RKO (cell line): ENCODE results near the gene PAX2.
"Not testable (repeated sequence)": the region's sequence is repeated elsewhere in the genome, so short reads cannot be mapped to it uniquely, and the experiment has no call there.

Experiments used
- DNase-seq: peaks from one replicate; pipeline ENCODE4 v3.0.0-alpha.2; 2016; ENCODE audit warnings: low spot score

PAX2 gene

DNA sequence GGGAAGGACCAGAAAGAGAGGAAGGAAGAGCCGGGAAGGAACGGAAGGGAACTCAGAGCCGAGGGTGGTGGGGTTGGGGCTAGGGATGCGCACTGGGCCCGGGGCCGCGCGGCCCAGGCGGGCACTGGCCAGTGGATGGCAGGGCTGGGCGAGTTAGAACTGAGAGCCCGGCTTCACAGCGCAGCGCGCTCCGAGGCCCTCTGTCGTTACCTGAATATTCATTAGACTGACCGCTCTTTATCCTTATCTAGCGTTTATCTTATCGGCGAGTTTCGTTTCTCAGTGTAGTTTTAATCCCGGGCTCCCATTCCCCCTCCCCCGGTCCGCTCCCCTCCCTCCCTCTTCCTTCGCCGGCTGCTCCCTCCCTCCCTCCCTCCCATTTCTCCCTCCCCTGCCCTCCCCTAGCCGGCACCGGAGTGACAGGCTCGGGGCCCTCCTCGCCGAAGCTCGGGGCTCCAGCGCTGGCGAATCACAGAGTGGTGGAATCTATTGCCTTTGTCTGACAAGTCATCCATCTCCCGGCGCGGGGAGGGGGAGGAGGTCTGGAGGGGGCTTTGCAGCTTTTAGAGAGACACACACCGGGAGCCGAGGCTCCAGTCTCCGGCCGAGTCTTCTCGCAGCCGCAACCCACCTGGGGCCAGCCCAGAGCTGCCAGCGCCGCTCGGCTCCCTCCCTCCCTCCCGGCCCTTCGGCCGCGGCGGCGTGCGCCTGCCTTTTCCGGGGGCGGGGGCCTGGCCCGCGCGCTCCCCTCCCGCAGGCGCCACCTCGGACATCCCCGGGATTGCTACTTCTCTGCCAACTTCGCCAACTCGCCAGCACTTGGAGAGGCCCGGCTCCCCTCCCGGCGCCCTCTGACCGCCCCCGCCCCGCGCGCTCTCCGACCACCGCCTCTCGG is at the start of gene PAX2:
PAX2 (plus strand) TSS at position 596 of the 895 bp plus-strand sequence. CDS start 679 bp downstream, outside the sequence.
- peak; percentile 77 for DNase-seq

DNA sequence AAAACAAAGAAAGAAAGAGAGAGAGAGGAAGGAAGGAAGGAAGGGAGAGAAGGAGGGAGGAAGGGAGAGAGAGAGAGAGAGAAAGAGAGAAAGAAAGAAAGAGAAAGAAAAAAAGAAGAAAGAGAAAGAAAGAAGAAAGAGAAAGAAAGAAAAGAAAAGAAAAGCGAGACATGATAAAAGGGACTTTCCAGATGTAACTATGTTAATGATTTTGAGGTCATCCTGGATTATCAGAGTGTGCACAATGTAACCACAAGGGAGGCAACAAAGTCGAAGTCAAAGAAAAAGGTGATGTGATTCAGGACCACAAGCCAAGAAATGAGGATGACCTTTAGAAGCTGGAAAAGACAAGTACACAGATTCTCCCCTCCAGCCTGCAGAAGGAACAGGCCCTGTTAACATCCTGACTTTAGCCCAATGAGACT is 48.9 kb upstream of the PAX2 start:
- DNase-seq = no peak

DNA sequence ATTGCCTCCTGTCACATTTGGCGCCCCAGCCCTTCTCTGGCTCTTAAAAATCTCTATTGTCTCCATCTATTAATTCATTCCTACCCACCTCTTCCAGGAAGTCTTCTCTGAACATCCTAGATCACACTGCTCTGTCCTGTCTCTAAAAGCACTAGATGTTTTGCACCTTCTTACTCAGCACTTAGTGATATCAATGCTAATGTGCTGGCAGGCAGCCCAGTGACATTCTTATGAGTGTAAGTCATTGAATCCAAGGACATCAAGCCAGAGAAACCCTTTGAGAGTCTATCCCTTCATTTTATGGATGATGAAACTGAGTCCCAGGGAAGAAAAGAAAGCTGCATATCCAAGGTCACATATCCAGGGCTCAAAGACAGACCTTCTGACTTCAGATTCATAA is 48.3 kb upstream of the PAX2 start:
- DNase-seq = peak; percentile 78

DNA sequence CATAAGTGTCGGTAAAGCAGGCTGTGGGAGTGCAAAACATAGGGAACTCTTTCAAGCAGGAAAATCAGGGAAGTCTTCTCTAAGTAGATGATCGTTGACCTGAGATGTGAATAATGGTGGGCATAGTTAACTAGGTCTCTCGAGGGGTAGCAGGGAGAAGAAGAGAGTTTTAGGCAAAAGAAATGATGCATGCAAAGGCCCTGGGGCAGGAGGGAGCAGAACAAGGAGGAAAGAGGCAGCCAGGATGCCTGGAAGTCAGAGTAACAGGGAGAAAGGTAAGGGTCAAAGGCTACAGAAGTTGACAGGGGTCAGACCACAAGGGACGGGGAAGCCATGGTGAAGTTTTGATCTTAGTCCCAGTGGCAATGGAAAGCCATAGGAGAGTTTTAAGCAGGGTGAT is 47.8 kb upstream of the PAX2 start:
- no peak for DNase-seq

DNA sequence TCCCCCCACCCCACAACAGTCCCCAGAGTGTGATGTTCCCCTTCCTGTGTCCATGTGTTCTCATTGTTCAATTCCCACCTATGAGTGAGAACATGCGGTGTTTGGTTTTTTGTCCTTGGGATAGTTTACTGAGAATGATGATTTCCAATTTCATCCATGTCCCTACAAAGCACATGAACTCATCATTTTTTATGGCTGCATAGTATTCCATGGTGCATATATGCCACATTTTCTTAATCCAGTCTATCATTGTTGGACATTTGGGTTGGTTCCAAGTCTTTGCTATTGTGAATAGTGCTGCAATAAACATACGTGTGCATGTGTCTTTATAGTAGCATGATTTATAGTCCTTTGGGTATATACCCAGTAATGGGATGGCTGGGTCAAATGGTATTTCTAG is 43.7 kb upstream of the PAX2 start:
- DNase-seq = not testable (repeated sequence)

DNA sequence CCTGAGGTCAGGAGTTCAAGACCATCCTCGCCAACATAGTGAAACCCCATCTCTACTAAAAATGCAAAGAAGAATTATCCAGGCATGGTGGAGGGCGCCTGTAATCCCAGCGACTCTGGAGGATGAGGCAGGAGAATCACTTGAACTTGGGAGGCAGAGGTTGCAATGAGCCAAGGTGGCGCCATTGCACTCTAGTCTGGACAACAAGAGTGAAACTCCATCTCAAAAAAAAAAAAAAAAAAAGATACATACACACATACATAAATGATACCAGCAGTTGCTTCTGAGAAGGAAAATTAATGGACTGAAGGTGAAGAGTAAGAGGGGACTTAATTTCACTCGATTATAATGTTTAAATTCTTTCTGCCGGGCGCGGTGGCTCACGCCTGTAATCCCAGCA is 40.2 kb upstream of the PAX2 start:
- DNase-seq = no peak

DNA sequence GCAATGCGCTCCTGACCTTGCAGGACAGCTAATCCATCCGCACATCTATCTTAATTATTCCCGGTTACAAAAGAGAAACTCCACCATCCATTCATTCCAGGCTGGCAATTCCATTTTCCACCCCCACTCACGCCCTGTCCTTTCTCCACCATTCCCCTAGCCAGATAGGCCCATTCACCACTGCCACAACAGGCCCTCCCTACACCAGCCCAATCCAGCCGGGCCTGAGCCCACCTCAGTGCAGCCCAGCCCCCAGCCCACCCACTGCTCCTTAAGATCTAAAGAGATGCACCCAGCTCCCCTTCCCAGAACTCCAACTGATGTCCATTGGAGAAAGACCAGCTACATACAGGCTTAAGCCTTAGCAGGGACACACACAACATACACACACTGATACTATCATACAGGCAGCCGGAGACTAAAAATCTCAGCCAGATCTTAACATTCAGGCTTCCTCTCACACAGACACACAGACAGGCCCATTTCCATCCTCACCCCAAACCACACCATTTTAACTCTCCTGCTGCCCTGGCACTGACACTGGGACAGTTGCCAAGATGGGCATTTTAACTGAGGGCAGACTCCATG is 38.0 kb upstream of the PAX2 start:
- DNase-seq = no peak

DNA sequence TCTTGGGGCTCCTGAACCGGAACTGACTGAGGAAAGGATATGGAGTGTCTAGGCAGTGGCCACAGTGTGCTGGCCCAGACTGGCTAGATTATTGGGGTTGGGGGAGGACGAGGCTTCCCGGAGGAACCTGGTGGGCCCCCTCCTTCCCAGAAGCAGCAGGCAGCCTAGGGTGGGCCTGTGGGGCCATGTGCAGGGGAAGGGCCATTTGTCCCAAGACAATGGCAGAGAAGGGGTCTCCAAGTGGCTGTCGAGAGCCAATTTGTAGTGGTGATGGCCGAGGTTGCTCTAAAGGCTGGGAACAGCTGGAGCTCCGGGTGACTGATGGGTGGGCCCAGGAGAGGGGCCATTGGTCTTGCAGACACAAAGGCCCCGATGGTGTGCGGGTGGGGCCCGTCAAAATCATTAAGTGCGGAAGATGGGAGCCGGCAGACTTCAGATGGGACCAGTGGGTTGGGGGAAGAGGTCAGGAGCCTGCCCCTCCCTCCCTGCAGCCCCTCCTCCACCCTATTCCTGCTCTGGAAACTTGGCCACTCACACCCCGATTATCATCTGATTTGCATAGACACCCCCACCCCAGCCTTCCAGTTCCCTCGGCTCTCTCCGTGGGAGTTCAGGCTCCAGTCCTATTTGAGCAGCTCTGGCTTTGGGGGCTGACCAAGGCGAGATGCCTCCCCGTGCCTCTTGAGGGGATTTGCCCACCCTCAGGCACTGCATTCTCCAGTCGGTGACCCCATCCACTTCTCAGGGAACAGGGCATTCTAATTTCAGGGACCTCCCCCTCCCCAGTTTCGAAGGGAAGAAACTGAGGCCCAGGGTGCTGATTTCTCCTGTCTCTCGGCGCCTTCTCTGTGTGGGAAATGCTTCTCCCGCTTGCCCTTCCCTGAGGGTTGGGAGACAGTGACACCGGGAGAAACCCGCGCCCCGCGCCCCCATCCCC is 36.0 kb upstream of the PAX2 start:
- no peak for DNase-seq

DNA sequence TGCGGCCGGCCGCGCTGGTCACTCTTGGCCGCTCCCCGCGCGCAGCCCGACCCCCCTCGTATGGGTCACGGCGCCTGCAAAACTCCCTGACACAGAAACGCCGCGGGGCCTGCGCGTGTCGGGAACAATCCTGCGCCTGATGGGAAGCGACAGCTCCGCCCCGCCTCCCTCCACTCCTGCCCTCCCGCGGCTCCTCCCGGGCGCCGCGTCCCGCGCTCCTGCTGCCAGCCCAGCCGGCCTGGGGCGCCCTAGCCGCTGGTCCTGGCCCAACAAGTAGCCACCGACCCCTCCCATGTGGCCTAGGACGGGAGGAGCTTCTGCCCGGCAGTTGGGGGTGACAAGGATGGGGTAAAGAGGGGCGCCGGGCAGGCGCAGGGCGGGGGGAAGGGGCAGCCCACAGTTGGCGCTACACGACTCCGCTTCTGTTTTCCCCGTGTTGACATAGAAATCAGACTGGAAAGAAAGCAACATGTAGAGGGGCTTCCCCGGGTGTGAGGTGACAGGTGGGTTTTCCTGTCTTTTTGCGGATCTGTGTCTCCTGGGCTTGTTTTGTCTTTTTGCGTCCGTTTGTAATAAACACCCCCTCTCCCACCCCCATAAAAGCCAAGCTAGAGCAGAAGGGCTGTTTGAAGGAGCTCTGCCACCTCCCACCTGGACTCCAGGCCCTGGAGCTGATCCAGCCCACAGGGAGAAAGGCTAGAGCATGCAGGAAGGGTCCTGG is 35.1 kb upstream of the PAX2 start:
- no peak for DNase-seq

DNA sequence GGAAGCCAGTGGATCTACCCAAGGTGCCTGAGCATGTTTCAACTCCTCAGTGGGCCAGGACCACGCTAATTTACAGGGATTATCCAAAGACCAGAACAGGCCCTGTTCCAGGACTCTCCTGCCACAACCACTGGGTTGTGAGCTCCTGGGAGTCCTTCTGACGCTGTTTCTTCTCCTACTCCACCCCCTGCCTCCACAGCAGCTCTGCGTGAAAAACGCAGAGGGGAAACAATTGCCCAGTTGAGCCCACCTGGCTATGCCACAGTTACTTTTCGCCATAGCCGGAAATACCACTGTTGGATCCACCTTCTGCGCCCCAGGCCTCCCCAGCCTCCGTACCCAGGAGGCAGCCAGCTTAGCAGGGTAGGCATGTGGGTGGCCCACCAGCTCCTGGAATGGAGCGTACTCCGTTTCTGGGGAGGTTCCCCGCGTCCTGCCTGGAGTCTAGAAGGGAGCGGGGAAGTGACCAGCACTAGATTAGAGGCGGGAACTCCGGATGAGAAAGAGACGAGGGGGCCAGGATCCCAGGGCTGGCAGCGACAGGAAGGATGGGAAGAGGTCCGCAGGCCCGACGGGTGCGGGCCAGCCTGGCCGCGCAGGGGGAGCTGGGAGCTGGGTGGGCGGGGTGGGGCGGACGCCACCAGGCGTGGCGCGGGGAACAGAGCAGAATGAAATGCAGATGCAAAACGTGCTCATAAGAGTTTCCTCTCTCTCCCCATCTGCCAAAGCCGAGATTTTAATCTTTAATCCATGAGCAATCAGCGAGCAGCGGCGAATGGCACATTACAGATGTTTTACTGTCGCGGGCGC is 32.1 kb upstream of the PAX2 start:
- no peak for DNase-seq

DNA sequence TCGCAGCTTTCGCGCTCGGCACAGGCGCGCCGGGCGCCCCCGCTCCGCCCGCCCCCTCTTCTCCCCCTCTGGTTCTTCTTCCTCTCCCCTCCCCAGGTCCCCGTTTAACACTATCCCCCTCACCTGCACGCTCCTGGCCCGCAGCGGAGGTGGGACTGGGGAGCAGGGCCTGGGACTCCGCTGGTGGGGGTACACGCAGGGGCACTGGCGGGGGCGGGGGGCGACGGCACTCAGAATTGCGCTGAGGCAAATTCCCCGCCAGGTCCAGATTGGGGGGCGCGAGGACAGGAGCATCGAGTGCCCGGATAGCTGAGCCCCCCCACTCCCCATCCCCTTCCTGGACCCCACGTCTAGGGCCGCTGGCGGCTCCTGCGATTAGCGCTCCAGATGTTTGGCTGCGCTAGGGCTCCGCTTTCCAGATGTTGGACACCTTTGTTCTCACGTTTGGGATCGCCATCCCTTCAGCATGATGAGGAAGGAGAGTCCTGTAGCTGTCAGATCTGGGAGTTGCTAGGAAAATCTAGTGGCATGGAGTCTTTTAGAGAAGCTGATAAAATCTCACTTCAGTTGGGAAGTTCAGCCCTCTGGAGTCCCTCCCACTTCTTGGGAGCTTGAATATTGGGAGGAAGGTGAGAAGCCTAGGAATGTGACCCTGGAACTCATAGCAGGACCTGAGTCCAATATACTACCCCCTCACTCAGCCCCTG is 31.4 kb upstream of the PAX2 start:
- no peak for DNase-seq

DNA sequence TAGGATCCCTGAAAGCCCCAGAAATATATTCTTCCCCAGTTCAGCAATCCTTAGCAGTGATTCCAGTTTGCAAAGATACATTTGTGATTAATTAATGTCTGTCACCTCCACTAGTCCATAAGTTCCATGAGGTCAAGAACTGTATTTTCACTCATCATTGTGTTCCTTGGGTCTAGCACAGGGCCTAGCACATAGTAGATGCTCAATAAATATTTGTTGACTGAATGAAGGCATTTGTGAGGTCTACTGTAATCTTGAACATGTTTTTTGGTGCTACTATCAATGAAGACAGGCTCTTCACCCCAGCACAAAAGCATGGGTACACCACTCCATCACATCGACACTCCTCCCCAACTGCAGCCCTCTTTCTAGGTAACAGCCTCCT is 30.8 kb upstream of the PAX2 start:
- DNase-seq = no peak

DNA sequence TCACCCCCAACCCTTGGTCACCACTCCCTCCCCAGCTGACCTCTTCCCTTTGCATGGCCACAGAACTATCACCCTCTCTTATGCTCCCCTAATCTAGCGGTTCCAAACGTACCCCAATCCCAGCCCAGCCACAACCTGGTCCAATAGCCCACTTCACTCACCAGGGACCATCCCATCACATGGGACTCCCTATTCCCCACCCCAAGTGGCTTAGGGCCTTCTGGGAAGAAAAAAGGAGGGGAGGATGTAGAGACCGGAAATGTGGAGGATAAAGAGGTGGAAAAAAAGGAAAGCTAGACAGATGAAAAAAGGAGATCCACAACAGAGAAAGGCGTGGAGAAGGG is 30.3 kb upstream of the PAX2 start:
- no peak for DNase-seq

DNA sequence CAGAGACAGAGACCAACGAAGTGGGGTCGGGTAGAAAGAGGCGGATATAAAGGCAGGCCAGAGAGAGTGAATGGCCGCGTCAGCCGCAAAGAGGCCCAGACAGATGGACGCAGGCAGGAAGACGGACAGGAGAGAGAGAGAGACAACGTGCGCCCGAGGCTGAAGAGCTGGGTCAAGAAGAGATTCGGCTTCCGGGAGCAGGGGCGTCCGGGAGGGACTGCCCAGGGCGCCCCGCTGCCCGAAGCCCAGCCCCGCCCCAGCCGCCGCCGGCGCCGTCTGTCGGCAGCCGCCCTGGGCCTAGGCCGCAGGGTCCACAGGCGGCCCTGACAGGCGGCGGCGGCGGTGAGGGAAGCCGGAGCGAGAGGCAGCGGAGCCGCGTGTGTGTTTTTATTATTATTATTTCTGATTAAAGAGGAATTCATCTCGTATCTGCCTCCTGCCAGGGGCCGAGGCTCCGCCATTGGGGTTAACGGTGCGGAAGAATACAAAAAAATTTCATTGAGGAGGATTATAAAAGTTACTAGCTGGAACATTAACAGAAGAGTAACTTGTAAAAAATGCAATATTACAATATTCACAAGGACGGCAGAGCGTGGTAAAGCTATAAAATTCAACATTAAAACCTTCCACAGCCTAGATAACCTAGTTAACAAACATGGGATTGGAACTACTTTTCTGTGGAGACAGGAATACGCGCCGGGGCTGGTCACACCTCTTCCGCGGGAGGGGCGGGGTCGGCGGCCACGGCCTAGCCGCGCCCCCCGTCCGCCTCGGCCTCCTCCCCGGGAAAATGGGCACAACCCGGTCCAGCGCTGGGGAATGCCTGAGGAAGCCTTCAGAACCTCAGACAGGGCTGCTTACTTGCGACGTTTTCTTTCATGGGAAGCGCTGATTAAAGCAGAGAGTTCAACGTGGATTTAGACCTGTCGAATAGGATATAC is 29.7 kb upstream of the PAX2 start:
- DNase-seq = no peak

DNA sequence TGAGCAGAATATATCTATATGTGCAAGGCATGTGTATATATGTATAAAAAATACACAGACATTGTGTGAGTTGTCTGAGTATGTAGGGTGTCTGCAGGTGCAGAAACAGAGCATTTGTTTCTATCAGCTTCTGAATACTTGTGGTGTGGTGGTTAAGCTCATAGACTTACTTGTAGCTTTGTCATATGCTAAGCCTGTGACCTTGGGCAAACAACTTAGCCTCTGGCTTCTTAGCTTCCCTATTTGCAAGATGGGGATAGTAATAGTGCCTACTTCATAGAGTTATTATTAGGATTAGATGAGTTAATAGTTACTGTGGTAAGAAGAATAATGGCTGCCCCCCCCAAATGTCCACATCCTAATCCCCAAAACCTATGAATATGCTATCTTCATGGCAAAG is 28.2 kb upstream of the PAX2 start:
- no peak for DNase-seq

DNA sequence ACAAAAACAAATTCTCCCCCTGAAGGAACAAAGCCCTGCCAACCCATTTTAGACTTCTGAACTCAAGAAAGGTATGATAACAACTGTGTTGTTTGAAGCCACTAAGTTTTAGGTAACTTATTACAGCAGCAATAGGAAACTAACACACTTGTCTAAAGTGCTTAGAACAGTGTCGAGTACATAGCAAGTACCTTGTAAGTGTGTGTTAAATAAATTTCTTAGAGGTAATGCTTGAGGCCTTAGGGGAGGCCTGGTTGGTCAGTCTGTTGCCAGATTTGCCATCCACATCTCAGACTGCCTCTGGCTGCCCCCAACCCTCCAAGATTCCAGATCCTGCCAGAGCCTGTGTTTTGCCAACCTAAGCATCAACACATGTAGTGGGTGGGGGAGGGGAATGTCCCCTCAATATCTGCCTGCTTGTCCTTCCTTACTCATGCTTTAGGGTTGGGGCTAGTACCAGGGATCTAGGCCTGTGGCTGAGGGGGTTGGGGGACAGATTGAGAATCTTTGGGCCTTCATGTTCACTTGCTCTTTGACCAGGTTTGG is 27.1 kb upstream of the PAX2 start:
- DNase-seq = no peak

DNA sequence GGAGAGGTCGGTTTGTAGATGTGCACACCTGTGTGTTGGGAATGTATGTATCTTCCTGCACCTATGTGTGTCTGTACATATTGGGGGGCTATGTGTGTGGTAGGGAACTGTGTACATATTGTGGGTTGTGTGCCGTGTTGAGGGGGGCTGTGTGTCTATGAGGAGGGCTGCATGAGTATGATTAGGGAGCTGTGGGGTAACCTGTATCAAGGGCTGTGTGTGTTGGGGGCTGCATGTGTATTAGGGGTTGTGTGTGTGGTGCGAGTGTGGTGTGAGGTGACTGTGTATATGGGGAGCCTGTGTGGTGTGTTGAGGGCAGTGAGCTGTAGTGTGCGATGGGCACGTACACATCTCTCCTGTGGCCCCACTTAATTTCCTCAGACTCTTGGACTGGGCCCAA is 22.2 kb upstream of the PAX2 start:
- no peak for DNase-seq

DNA sequence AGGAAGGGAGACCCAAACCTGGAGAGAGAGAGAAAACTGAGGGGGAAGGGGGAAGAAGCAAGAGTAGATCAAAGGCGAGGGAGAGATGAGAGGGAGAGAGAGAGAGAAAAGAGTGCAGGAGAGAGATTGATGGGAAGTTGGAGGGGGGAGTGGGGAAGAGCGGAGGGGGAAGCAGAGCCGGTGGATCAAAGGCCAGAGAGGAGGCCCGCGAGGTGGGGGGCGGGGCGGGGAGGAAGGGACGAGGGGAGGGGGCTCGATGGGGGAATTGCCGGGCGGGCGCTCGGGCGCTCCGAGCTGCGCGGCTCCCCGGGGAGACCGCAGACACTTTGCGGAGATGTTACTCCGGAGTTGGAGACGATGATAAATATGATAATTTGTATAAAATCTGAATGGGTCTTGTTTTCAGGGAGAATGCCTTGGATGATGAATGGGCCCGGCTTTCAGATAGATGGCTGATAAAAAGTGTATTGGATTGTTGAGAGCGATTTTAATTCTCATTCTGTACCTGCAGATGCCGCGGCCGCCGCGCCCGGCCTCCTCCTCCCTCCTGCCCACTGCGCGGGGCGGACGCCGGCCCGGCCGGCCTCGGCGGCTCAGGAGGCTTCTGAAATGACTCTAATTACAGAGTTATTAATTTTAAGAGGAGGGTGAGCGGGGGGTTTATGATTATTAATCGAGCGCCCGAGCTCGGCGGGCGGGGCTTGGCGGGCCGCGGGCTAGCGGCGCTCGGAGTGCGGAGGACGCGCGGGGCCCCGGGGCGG is 21.4 kb upstream of the PAX2 start:
- no peak for DNase-seq
